ENCODE results near the gene C16orf54. TPM values are rescaled to one million over a fixed set of nuclear protein-coding genes. Genes with fewer than 3 reads are reported as not detected.
"Not testable (repeated sequence)": the region's sequence is repeated elsewhere in the genome, so short reads cannot be mapped to it uniquely, and the experiment has no call there.

C16orf54 gene
- total RNA-seq, 1 experiment from 2014 or later = 0.15 TPM

DNA sequence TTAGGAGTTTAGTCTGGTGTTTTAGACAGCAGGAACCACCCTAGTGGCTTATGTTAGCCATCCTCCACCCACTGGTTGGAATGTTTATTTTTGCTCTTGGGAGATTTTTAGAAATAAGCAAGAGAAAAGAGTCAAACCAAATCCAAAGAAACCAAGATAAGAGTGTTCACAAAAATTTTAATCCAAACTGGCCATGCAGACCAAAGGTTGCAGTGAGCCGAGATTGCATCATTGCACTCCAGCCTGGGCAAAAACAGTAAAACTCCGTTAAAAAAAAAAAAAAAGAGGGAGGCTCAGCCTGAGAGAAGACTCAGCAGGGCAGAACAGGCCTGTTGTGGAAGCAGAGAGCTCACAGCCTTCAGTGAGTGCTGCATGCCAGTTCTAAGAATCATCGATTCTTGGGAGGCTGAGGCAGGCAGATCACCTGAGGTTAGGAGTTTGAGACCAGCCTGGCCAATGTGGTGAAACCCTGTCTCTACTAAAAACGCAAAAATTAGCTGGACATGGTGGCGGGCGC, 12.2 kb upstream of the C16orf54 start:
- no peak overlapping the region for H3K4me2 ChIP-seq (ENCODE audit: low read length)
- TF ChIP-seq EZH2 (IDR thresholded peaks at IDR 0.05) = no peak
- no peak for TF ChIP-seq JUND (IDR thresholded peaks at IDR 0.05)
- TF ChIP-seq, protein P1, sequence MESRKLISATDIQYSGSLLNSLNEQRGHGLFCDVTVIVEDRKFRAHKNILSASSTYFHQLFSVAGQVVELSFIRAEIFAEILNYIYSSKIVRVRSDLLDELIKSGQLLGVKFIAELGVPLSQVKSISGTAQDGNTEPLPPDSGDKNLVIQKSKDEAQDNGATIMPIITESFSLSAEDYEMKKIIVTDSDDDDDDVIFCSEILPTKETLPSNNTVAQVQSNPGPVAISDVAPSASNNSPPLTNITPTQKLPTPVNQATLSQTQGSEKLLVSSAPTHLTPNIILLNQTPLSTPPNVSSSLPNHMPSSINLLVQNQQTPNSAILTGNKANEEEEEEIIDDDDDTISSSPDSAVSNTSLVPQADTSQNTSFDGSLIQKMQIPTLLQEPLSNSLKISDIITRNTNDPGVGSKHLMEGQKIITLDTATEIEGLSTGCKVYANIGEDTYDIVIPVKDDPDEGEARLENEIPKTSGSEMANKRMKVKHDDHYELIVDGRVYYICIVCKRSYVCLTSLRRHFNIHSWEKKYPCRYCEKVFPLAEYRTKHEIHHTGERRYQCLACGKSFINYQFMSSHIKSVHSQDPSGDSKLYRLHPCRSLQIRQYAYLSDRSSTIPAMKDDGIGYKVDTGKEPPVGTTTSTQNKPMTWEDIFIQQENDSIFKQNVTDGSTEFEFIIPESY (IDR thresholded peaks at IDR 0.05; ENCODE audit: extremely low read depth, insufficient replicate concordance, low read length) = no peak
- no peak for TF ChIP-seq ELF1 (IDR thresholded peaks at IDR 0.05; ENCODE audit: borderline replicate concordance, low read depth)
- no peak for TF ChIP-seq SRF (IDR thresholded peaks at IDR 0.05; ENCODE audit: low read depth)
- TF ChIP-seq ZFX (IDR thresholded peaks at IDR 0.05) = no peak
- TF ChIP-seq RAD21 (IDR thresholded peaks at IDR 0.05; ENCODE audit: low read depth) = no peak
- TF ChIP-seq, protein P2, sequence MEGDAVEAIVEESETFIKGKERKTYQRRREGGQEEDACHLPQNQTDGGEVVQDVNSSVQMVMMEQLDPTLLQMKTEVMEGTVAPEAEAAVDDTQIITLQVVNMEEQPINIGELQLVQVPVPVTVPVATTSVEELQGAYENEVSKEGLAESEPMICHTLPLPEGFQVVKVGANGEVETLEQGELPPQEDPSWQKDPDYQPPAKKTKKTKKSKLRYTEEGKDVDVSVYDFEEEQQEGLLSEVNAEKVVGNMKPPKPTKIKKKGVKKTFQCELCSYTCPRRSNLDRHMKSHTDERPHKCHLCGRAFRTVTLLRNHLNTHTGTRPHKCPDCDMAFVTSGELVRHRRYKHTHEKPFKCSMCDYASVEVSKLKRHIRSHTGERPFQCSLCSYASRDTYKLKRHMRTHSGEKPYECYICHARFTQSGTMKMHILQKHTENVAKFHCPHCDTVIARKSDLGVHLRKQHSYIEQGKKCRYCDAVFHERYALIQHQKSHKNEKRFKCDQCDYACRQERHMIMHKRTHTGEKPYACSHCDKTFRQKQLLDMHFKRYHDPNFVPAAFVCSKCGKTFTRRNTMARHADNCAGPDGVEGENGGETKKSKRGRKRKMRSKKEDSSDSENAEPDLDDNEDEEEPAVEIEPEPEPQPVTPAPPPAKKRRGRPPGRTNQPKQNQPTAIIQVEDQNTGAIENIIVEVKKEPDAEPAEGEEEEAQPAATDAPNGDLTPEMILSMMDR (IDR thresholded peaks at IDR 0.05 in 2 of 3, conservative IDR thresholded peaks at IDR 0.05 in 1 of 3; ENCODE audit: borderline replicate concordance in 1 of 3, insufficient read depth in 1 of 3, low read depth in 2 of 3, low read length in 2 of 3) = no peak; a peak in 1 of 6 replicates
- H3K27ac ChIP-seq (ENCODE audit: low read depth, low read length) = no peak overlapping the region
- H3K4me3 ChIP-seq (replicated peaks in 1 of 2; ENCODE audit: low read depth in 1 of 2, low read length in 2 of 2) = no peak overlapping the region
- no peaks in the 10 kb centered on the region for H3K36me3 ChIP-seq (ENCODE audit: control insufficient read depth in 1 of 2, insufficient read depth in 2 of 2, low read length in 2 of 2)
- no peaks in the 10 kb centered on the region for H3K79me2 ChIP-seq (ENCODE audit: insufficient read depth, low read length)
- no peaks in the 10 kb centered on the region for H4K20me1 ChIP-seq (ENCODE audit: insufficient read depth)
- H3K4me1 ChIP-seq (ENCODE audit: control insufficient read depth in 1 of 2, insufficient read depth in 2 of 2, low read length in 2 of 2) = peaks cover 0 to 2% of the 10 kb centered on the region in 2 experiments; a peak in 1 of 4 replicates
- H3K9ac ChIP-seq (ENCODE audit: low read length) = no peak overlapping the region
- RAD21 ChIA-PET (ENCODE audit: low non-redundant PET in 1 of 2, low total read pairs in 2 of 2, uncharacterized antibody in 2 of 2, unreplicated experiment in 2 of 2) = no interaction called here
- no peak for ATAC-seq
- H2AFZ ChIP-seq (ENCODE audit: low read depth, low read length, poor library complexity, severe bottlenecking) = no peak overlapping the region
- H3K27me3 ChIP-seq (ENCODE audit: insufficient read depth, low read length) = no peaks in the 10 kb centered on the region
- POLR2A ChIA-PET = interaction anchor here (1.2 kb wide), 1 partner anchor 9 kb away, joined by 4 read pairs; no protein-coding TSS in a partner anchor
- no TSS peak for BruUV-seq (replicated peaks)
- CTCF ChIA-PET = no interaction called here
- no peaks in the 10 kb centered on the region for H3K9me3 ChIP-seq (ENCODE audit: control insufficient read depth in 1 of 2, insufficient read depth in 1 of 2, low read depth in 1 of 2, low read length in 2 of 2)
- no peaks in the 10 kb centered on the region for H3K9me2 ChIP-seq (ENCODE audit: insufficient read depth)
- intact Hi-C loops (cut with micrococcal nuclease) = no loop called here
- DNase-seq (ENCODE audit: low read depth, low spot score) = no peak

DNA sequence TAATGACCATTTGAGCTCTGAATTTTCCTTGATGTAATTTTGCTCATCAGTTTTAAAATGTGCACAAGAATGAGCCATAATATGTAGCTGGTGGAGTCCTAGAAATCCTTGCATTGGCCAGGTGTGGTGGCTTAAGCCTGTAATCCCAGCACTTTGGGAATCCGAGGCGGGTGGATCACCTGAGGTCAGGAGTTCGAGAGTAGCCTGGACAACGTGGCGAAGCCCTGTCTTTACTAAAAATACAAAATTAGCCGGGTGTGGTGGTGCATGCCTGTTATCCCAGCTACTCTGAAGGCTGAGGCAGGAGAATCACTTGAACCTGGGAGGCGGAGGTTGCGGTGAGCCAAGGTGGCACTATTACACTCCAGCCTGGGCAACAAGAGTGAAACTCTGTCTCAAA, 11.3 kb upstream of the C16orf54 start:
- H3K36me3 ChIP-seq (ENCODE audit: control insufficient read depth in 1 of 2, insufficient read depth in 2 of 2, low read length in 2 of 2); DNase-seq (ENCODE audit: low read depth, low spot score); H4K20me1 ChIP-seq (ENCODE audit: insufficient read depth); H3K9me3 ChIP-seq (ENCODE audit: control insufficient read depth in 1 of 2, insufficient read depth in 1 of 2, low read depth in 1 of 2, low read length in 2 of 2); H3K4me3 ChIP-seq (replicated peaks in 1 of 2; ENCODE audit: low read depth in 1 of 2, low read length in 2 of 2); H3K9ac ChIP-seq (ENCODE audit: low read length); BruUV-seq (replicated peaks); H3K9me2 ChIP-seq (ENCODE audit: insufficient read depth); H3K4me1 ChIP-seq (ENCODE audit: control insufficient read depth in 1 of 2, insufficient read depth in 2 of 2, low read length in 2 of 2); H3K27me3 ChIP-seq (ENCODE audit: insufficient read depth, low read length); H3K79me2 ChIP-seq (ENCODE audit: insufficient read depth, low read length); H3K27ac ChIP-seq (ENCODE audit: low read depth, low read length); intact Hi-C loops (cut with micrococcal nuclease); ATAC-seq; RAD21 ChIA-PET (ENCODE audit: low non-redundant PET in 1 of 2, low total read pairs in 2 of 2, uncharacterized antibody in 2 of 2, unreplicated experiment in 2 of 2); H3K4me2 ChIP-seq (ENCODE audit: low read length); H2AFZ ChIP-seq (ENCODE audit: low read depth, low read length, poor library complexity, severe bottlenecking); POLR2A ChIA-PET: not testable (repeated sequence)
- CTCF ChIA-PET = interaction anchor here (1.0 to 1.3 kb wide), 2 partner anchors 28 to 91 kb away, joined by 3 read pairs; no protein-coding TSS in a partner anchor
